ENCODE measurements around the gene UPF2. TPM values are rescaled to one million over a fixed set of nuclear protein-coding genes. Genes with fewer than 3 reads are reported as not detected.

UPF2 gene, protein sequence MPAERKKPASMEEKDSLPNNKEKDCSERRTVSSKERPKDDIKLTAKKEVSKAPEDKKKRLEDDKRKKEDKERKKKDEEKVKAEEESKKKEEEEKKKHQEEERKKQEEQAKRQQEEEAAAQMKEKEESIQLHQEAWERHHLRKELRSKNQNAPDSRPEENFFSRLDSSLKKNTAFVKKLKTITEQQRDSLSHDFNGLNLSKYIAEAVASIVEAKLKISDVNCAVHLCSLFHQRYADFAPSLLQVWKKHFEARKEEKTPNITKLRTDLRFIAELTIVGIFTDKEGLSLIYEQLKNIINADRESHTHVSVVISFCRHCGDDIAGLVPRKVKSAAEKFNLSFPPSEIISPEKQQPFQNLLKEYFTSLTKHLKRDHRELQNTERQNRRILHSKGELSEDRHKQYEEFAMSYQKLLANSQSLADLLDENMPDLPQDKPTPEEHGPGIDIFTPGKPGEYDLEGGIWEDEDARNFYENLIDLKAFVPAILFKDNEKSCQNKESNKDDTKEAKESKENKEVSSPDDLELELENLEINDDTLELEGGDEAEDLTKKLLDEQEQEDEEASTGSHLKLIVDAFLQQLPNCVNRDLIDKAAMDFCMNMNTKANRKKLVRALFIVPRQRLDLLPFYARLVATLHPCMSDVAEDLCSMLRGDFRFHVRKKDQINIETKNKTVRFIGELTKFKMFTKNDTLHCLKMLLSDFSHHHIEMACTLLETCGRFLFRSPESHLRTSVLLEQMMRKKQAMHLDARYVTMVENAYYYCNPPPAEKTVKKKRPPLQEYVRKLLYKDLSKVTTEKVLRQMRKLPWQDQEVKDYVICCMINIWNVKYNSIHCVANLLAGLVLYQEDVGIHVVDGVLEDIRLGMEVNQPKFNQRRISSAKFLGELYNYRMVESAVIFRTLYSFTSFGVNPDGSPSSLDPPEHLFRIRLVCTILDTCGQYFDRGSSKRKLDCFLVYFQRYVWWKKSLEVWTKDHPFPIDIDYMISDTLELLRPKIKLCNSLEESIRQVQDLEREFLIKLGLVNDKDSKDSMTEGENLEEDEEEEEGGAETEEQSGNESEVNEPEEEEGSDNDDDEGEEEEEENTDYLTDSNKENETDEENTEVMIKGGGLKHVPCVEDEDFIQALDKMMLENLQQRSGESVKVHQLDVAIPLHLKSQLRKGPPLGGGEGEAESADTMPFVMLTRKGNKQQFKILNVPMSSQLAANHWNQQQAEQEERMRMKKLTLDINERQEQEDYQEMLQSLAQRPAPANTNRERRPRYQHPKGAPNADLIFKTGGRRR
- total RNA-seq, result 15.0 and 15.2 TPM in 2 replicates

DNA sequence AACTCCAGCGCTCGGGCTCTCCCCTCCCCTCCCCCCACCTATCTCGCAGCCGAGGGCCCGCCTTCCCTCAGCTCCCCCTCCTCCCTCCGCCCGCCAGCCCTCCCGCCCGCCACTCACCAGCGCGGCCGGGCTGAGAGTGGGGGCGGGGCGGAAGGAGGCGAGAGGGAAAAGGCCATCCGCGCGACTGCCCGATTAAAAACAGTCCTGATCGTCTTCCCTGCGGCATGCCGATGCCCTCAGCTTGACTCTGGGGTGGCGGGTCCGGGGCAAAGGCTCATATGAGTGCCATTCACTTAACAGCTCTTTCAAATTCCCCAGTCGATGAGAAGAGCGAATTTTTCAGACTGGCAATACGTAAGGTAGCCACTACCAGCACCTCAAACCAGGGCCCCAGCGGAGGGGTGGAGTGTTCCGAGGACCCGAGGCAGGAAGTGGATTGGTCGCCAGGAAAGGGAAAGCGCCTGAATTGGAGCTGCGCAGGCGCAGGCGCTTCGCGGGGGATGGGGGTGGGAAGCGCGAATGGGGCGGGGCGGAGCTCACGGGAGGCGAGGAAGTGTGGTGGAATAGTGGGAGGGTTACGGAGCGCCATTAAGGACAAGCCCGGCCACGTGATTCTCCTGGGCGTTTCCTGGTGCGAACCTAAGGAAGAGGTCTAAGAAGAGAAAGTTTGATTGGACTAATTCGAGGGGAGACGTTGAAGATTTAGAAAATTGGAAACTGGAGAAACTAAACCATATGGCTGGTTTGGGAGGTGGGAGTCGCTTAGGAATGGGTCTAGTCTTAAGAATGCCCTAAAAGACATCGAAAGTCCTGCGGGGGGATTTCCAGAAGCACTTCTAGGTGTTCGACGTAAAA is at the start of gene UPF2:
TSS of gene UPF2 (minus strand) at position 13 of the 855 bp plus-strand sequence. CDS start 7,386 bp downstream, outside the sequence.

DNA sequence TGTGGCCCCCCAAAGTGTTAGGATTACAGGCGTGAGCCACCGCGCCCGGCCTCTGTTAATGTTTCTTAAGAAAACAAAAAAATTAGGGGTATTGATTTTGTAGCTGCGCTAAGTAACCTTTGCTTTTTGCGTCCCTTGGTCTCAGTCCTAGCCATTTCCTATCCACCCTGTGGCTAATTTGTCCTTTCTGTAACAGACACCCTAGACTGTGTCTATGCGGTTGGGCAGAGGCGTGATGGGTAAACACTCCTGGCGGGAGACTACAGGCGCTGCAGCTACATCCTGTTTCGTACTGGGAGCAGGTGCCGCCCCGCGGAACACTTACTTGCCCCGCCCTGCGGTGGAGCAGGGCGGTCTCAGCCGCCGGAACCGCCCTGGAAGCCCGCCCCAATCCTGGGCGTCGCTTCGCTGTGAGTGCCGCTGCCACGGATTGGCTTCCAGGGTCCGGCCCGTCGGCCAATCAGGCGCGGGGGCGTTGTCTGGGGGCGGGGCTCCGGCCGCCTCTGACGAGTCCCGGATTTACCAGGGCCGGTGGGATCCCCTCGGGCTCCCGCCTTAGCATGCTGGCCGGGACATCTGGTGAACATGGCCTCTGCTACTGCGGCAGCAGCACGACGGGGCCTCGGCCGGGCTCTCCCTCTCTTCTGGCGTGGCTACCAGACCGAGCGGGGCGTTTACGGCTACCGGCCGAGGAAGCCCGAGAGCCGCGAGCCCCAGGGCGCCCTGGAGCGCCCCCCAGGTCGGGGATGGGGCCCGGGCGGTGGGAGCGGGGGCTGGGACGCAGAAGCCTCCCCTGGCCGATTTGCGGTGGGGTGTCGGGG is 26.1 kb upstream of the UPF2 start, which contains the start of gene DHTKD1:
TSS of gene DHTKD1 (plus strand) at position 506 of the 821 bp plus-strand sequence. CDS start at position 586, 80 bp downstream.

Other genes starting within 250 kb of the UPF2 start
- 1.0 and 1.1 TPM in 2 replicates for gene PROSER2, start 219.5 kb downstream of the UPF2 start, total RNA-seq
- gene DHTKD1, start 26.1 kb upstream of the UPF2 start, total RNA-seq, result 20.5 and 30.4 TPM in 2 replicates
- 6.0 and 6.6 TPM in 2 replicates for gene SEC61A2, start 86.9 kb upstream of the UPF2 start, total RNA-seq
- gene NUDT5, start 153.1 kb upstream of the UPF2 start, total RNA-seq, result 63.3 and 65.6 TPM in 2 replicates
- gene CDC123, start 153.4 kb upstream of the UPF2 start, total RNA-seq, result 130 and 165 TPM in 2 replicates

Data from smooth muscle cell of bladder (primary cell).